Stimulated activated CD4-positive, alpha-beta T cell treated with anti-CD3 and anti-CD28 coated beads, Interleukin-4, amount 100 ng/mL, for 48 hours (primary cell): ENCODE data around the gene RAD51C.
"Not testable (repeated sequence)": the region's sequence is repeated elsewhere in the genome, so short reads cannot be mapped to it uniquely, and the experiment has no call there.

Experiments
- DNase-seq, 2 donors: peaks; one replicate each; pipeline ENCODE4 v3.0.0-alpha.2; 2020; ENCODE audit warnings: low read depth in 2 of 2

The RAD51C gene

GRCh38 chr17:58692239-58693055 is at the start of gene RAD51C:
RAD51C (plus strand) TSS chr17:58692602; CDS start chr17:58692644, 42 bp downstream.
- peak; percentile 85 to 87 for DNase-seq

- no peak for DNase-seq
These were observed 49.3 kb upstream of the RAD51C start for GRCh38 chr17:58643147-58643546.

- no peak for DNase-seq
These were observed 44.2 kb upstream of the RAD51C start for GRCh38 chr17:58648236-58648635.

GRCh38 chr17:58657962-58658803 is 34.2 kb upstream of the RAD51C start:
- not testable (repeated sequence) for DNase-seq

- DNase-seq, result peak; percentile 59 to 67
These were observed 33.3 kb upstream of the RAD51C start for GRCh38 chr17:58658804-58659713.

- not testable (repeated sequence) for DNase-seq
These were observed 32.7 kb upstream of the RAD51C start for GRCh38 chr17:58659714-58660084.

- DNase-seq, result no peak
These were observed 31.8 kb upstream of the RAD51C start for GRCh38 chr17:58660621-58661020.

- no peak for DNase-seq
These were observed 30.9 kb upstream of the RAD51C start for GRCh38 chr17:58661499-58661898.

- DNase-seq, result no peak
These were observed 28.1 kb upstream of the RAD51C start for GRCh38 chr17:58664302-58664701.

- DNase-seq, result no peak
These were observed 26.2 kb upstream of the RAD51C start for GRCh38 chr17:58665946-58666857.

- DNase-seq, result peak; percentile 20 to 28
These were observed 25.5 kb upstream of the RAD51C start for GRCh38 chr17:58666858-58667267.

GRCh38 chr17:58667934-58668597 is 24.3 kb upstream of the RAD51C start:
- no peak for DNase-seq

- DNase-seq, result no peak
These were observed 23.8 kb upstream of the RAD51C start for GRCh38 chr17:58668598-58668935.

- DNase-seq, result no peak
These were observed 22.5 kb upstream of the RAD51C start for GRCh38 chr17:58669853-58670252.

GRCh38 chr17:58671969-58672368 is 20.4 kb upstream of the RAD51C start:
- no peak for DNase-seq

GRCh38 chr17:58677194-58677880 is 15.1 kb upstream of the RAD51C start:
- DNase-seq, result no peak

GRCh38 chr17:58678287-58678686 is 14.1 kb upstream of the RAD51C start:
- not testable (repeated sequence) for DNase-seq

- DNase-seq, result no peak
These were observed 13.0 kb upstream of the RAD51C start for GRCh38 chr17:58679263-58680037.

GRCh38 chr17:58680038-58680369 is 12.4 kb upstream of the RAD51C start:
- no peak for DNase-seq
